Dermis blood vessel endothelial cell (primary cell): Measurements from ENCODE around the gene ZNF529. TPM values are rescaled to one million over a fixed set of nuclear protein-coding genes. Genes with fewer than 3 reads are reported as not detected.

Source experiments
- DNase-seq: peaks from one replicate; pipeline ENCODE4 v3.0.0; 2010
- total RNA-seq: library from RNA; depleted of rRNA; stranded (reverse); fragments of >200 nt; gene quantifications from 2 replicates; pipeline ENCODE4 v1.2.3, GENCODE V29; 2014

The ZNF529 gene
- total RNA-seq, 1 donor from 2014 or later, result 10.4 TPM

GRCh38 chr19:36508325-36508724 lies 64.8 kb downstream of the ZNF529 start:
- DNase-seq, result no peak

GRCh38 chr19:36501973-36502372 lies 71.1 kb downstream of the ZNF529 start:
- DNase-seq, result no peak

GRCh38 chr19:36497001-36497400 lies 76.1 kb downstream of the ZNF529 start:
- DNase-seq, result no peak

Other genes starting within 250 kb of the ZNF529 start
- gene ZFP14, start 194.1 kb downstream of the ZNF529 start, total RNA-seq, result 3.3 and 5.6 TPM in 2 replicates
- gene ZFP82, start 154.6 kb downstream of the ZNF529 start, total RNA-seq, result 5.2 and 5.6 TPM in 2 replicates
- gene ZNF566, start 83.7 kb downstream of the ZNF529 start, total RNA-seq, result 9.4 and 12.6 TPM in 2 replicates
- gene ZNF260, start 45.0 kb downstream of the ZNF529 start, total RNA-seq, result 14.3 and 18.6 TPM in 2 replicates
- gene ZNF382, start 32.0 kb upstream of the ZNF529 start, total RNA-seq, result 5.9 and 7.5 TPM in 2 replicates
- 6.0 and 9.2 TPM in 2 replicates for gene ZNF461, start 93.5 kb upstream of the ZNF529 start, total RNA-seq
- gene ZNF567, start 114.3 kb upstream of the ZNF529 start, total RNA-seq, result 5.3 and 9.2 TPM in 2 replicates
- gene ZNF850, start 199.5 kb upstream of the ZNF529 start, total RNA-seq, result 2.6 and 4.8 TPM in 2 replicates